Activated B cell treated with CpG ODN at 0.5 μM for 24 hours (primary cell): ENCODE results near the gene HSD17B14. TPM values are rescaled to one million over a fixed set of nuclear protein-coding genes. Genes with fewer than 3 reads are reported as not detected.
A peak's percentile ranks its signal among the peaks of the same experiment; 100 is the strongest.

Experiments
- ATAC-seq: fragments of 200-7000 bp; cut with Tn5 transposase; one replicate; pipeline ENCODE4 v1.10.0; 2021; ENCODE audit warnings: low read depth, mild to moderate bottlenecking, moderate library complexity
- CTCF ChIA-PET: fragments of 350-600 bp; sonication (Branson Sonifier 250); formaldehyde crosslinking; loops from one replicate; lab custom pipeline; 2021; ENCODE audit warnings: antibody characterized with exemption; lab: Charles Lee
- POLR2A ChIA-PET: fragments of 350-600 bp; sonication (Branson Sonifier 250); formaldehyde crosslinking; loops from one replicate; lab custom pipeline; 2021; ENCODE audit warnings: antibody characterized with exemption; lab: Charles Lee
- DNase-seq: peaks from one replicate; pipeline ENCODE4 v3.0.0; 2022
- H3K27ac Mint-ChIP-seq: one replicate; pipeline ENCODE4 v1.8.0; 2020; ENCODE audit warnings: mixed read lengths
- H3K27me3 Mint-ChIP-seq: one replicate; pipeline ENCODE4 v1.8.0; 2021; ENCODE audit warnings: mixed read lengths
- H3K36me3 Mint-ChIP-seq: one replicate; pipeline ENCODE4 v1.8.0; 2021; ENCODE audit warnings: low read depth, mixed read lengths
- H3K4me1 Mint-ChIP-seq: one replicate; pipeline ENCODE4 v1.8.0; 2021; ENCODE audit warnings: mixed read lengths
- H3K4me3 Mint-ChIP-seq: one replicate; pipeline ENCODE4 v1.8.0; 2020; ENCODE audit warnings: mild to moderate bottlenecking, mixed read lengths
- H3K9me3 Mint-ChIP-seq: one replicate; pipeline ENCODE4 v1.8.0; 2020; ENCODE audit warnings: mixed read lengths
- intact Hi-C: fragments of 100-400 bp; cut with micrococcal nuclease; formaldehyde crosslinking; loops from one replicate; pipeline ENCODE4 v1.15.1; 2024
- total RNA-seq: library from RNA; stranded (reverse); gene quantifications from 2 replicates; pipeline ENCODE4 v1.2.3, GENCODE V29; 2022
- TF ChIP-seq, protein P1 (sequence below): fragments of 200-600 bp; IDR thresholded peaks from one replicate; pipeline ENCODE4 v1.8.0; 2022; ENCODE audit warnings: antibody characterized with exemption, mild to moderate bottlenecking

HSD17B14 gene
- total RNA-seq, 1 donor from 2014 or later = 2.6 TPM

DNA sequence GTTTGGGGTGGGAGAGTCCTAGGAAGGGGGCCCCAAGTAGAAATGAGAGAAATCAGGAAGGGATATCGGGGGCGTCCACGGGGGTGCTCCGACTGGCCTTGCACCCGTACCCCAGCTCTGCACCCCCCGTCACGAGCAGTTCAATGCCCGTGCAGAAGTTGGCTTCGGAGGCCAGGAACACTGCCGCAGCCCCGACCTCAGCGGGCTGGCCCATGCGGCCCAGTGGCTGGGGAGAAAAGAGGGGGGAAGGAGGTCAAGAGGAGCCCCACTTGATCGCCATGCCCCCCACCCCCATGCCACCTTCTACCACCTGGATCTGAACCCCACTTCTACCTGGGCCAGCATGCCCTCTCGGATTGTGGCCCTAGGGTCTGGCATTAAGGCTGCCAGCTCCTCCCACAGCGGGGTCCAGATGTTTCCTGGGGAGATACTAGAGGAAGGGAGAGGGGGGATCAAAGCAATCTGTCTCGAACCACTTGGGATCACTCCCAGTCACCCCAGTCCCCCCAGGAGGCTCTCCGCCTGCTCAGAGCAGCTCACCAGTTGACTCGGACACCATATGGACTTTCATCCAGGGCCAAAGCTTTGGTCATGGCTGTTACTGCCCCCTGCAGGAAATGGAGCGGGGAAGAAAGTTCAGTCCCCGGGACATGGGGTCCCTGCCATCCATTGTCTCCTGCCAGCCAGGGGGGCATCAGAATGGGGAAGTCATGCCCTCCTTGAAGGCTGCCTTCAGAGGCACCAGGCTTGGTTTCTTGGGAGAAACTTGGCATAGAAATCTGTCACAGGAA, 23.0 kb downstream of the HSD17B14 start:
- ChIA-PET CTCF (interaction anchor here (2.9 kb wide), 1 partner anchor 18 kb away, joined by 10 read pairs; no protein-coding TSS in a partner anchor), POLR2A (interaction anchor here (1.0 to 3.5 kb wide), 4 partner anchors 24 to 180 kb away, joined by 3 to 34 read pairs (median 4); partner anchors contain the start of genes FTL, GYS1, HSD17B14 and RUVBL2)
- H3K27ac Mint-ChIP-seq = peak overlapping the region; percentile 91
- intact Hi-C loops = no loop called here
- H3K4me1 Mint-ChIP-seq = peaks cover 29% of the 10 kb centered on the region
- H3K36me3 Mint-ChIP-seq = no peaks in the 10 kb centered on the region
- H3K4me3 Mint-ChIP-seq = peak overlapping the region; percentile 88
- H3K27me3 Mint-ChIP-seq = no peaks in the 10 kb centered on the region
- ATAC-seq (no peak), DNase-seq (no peak)
- TF ChIP-seq, protein P1, sequence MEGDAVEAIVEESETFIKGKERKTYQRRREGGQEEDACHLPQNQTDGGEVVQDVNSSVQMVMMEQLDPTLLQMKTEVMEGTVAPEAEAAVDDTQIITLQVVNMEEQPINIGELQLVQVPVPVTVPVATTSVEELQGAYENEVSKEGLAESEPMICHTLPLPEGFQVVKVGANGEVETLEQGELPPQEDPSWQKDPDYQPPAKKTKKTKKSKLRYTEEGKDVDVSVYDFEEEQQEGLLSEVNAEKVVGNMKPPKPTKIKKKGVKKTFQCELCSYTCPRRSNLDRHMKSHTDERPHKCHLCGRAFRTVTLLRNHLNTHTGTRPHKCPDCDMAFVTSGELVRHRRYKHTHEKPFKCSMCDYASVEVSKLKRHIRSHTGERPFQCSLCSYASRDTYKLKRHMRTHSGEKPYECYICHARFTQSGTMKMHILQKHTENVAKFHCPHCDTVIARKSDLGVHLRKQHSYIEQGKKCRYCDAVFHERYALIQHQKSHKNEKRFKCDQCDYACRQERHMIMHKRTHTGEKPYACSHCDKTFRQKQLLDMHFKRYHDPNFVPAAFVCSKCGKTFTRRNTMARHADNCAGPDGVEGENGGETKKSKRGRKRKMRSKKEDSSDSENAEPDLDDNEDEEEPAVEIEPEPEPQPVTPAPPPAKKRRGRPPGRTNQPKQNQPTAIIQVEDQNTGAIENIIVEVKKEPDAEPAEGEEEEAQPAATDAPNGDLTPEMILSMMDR = no peak
- H3K9me3 Mint-ChIP-seq = no peaks in the 10 kb centered on the region

DNA sequence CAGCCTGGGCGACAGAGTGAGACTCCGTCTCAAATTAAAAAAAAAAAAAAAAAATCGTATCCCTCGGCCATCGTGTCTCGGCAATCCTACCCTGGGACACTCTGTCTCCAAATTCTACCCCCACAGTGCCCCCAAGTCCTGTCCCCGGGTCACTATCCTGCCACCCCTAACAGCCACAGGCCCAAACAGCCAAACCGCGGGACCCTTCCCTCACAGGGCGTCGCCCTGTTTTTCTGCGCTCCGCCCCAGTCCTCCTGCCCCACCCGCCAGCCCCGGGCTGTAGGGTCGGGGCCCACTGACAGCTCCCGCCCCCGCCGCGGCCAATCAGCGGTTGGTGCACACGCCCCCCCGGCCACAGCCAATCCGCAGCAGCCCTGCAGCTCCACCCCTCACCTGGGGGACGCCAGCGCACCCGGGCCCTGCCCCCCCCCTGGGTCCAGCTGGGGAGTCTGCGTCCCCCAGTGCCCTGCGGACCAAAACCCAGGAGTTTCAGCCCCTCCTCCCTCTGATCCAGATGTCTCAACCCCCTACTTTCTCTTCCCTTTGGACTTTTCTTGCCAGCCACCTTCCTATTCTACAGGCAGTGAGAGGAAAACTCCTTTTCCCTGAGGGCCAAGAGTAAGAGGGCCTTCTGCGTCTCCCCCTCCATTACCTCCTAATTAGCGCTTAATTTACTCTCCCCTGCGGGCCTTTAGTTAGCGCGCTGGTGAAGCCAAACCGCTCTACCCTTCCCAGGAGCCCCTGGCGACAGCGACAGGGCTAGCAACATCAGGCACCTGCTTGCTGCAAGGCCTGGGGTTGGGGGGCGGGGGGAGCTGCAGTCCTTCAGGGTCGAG, 24.0 kb downstream of the HSD17B14 start:
- Mint-ChIP-seq H3K27me3 (no peaks in the 10 kb centered on the region), H3K9me3 (no peaks in the 10 kb centered on the region), H3K4me1 (peaks cover 29% of the 10 kb centered on the region), H3K4me3 (peak overlapping the region; percentile 88), H3K27ac (peak overlapping the region; percentile 91), H3K36me3 (peaks cover 6% of the 10 kb centered on the region)
- POLR2A ChIA-PET = interaction anchor here (0.5 to 3.5 kb wide), 14 partner anchors 17 to 302 kb away, joined by 3 to 34 read pairs (median 5); partner anchors contain the start of genes FTL, GYS1, HSD17B14 and PPP1R15A
- intact Hi-C loops = loop anchor here (1.0 kb wide), 1 partner anchor 23 kb away; no protein-coding TSS in a partner anchor
- CTCF ChIA-PET = interaction anchor here (0.7 to 2.9 kb wide), 5 partner anchors 17 to 158 kb away, joined by 3 to 10 read pairs (median 5); no protein-coding TSS in a partner anchor
- TF ChIP-seq, protein P1 = no peak
- ATAC-seq (peak; percentile 77), DNase-seq (peak; percentile 74)

DNA sequence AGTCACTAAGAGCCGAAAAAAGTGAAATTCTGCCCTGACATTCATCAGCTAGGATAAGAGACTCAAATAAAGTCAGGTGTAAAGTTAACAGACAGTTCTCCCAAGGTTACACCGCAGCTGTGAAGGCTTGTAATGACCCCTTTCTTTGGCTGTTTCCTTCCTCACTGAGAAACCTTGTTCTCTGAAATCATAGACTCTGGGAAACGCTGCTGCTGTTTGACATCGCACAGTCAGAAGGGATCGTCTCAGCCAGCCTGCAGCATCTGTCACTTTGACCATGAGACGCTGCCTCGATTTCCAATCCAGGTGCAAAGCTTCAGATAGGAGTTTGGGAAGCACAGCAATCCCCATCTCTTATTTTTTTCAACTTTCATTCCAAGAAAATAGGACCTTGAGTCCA, 26.1 kb downstream of the HSD17B14 start:
- DNase-seq (no peak), ATAC-seq (no peak)
- TF ChIP-seq, protein P1 = no peak
- ChIA-PET CTCF (interaction anchor here (1.2 kb wide), 1 partner anchor 15 kb away, joined by 10 read pairs; no protein-coding TSS in a partner anchor), POLR2A (interaction anchor here (0.7 to 3.5 kb wide), 10 partner anchors 8 to 830 kb away, joined by 3 to 34 read pairs (median 4); partner anchors contain the start of genes HSD17B14 and RRAS)
- Mint-ChIP-seq H3K4me1 (peaks cover 22% of the 10 kb centered on the region), H3K27me3 (no peaks in the 10 kb centered on the region), H3K9me3 (no peaks in the 10 kb centered on the region), H3K36me3 (peaks cover 6% of the 10 kb centered on the region), H3K27ac (peak overlapping the region; percentile 87), H3K4me3 (peak overlapping the region; percentile 88)
- intact Hi-C loops = no loop called here

DNA sequence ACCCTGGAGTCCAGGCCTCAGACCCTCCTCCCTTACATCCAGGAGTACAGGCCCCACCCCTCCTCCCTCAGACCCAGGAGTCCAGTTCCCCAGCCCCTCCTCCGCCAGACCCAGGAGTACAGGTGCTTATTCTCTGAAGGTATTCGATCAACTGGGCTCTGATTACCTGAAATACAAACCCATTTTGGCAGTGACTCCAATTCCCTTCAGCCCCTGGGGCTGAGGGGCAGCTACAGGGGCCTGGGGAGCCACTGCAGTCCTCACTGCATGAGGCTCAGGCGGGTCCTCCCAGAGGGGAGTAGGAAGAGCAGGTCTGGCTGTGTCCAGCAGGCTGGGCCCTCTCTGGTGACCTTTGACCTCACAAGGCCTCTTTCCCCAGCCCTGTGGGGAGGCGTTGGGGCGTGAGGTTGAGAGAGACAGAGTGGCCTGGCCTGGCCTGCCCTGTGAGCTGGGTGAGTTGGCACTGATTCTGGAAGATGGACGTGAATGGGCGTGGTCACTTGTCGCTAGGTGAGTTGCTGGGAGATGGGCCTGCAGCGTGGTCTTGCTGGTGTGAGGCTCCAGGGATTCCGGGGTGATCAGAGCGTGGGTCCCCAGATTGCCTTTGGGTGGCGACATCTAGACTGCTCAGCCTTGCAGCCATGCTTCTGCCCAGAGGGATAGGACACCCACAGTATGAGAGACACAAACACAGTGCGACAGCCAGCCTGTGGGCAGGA, 28.5 kb downstream of the HSD17B14 start:
- Mint-ChIP-seq H3K27me3 (no peaks in the 10 kb centered on the region), H3K4me3 (no peak overlapping the region), H3K4me1 (peaks cover 21% of the 10 kb centered on the region), H3K36me3 (peaks cover 6% of the 10 kb centered on the region), H3K27ac (no peak overlapping the region), H3K9me3 (no peaks in the 10 kb centered on the region)
- TF ChIP-seq, protein P1 = no peak
- no peak for ATAC-seq
- intact Hi-C loops = no loop called here
- ChIA-PET POLR2A (interaction anchor here (0.8 kb wide), 1 partner anchor 30 kb away, joined by 3 read pairs; no protein-coding TSS in a partner anchor), CTCF (interaction anchor here (1.0 to 1.2 kb wide), 2 partner anchors 12 to 35 kb away, joined by 3 to 5 read pairs; no protein-coding TSS in a partner anchor)
- no peak for DNase-seq
